Testis (tissue), 3 donors: ENCODE data around the gene TTC22. TPM values are rescaled to one million over a fixed set of nuclear protein-coding genes. Genes with fewer than 3 reads are reported as not detected.
A peak's percentile ranks its signal among the peaks of the same experiment; 100 is the strongest.

Source experiments
- DNase-seq: peaks from one replicate; pipeline ENCODE4 v3.0.0-alpha.2; 2019
- H3K27ac ChIP-seq, 2 donors: fragments of 200-600 bp; sonication (generic); one replicate each; pipeline ENCODE4 v1.5.1; 2019
- H3K27me3 ChIP-seq: fragments of 200-600 bp; sonication (generic); one replicate; pipeline ENCODE4 v1.5.1; 2019
- H3K36me3 ChIP-seq: fragments of 200-600 bp; sonication (generic); one replicate; pipeline ENCODE4 v1.5.1; 2017; ENCODE audit warnings: low read depth; ENCODE audit errors: missing control alignments
- H3K4me1 ChIP-seq: fragments of 200-600 bp; sonication (generic); one replicate; pipeline ENCODE4 v1.5.1; 2019
- H3K4me3 ChIP-seq, 2 donors: fragments of 200-600 bp; sonication (generic); one replicate each; pipeline ENCODE4 v1.5.1; 2017 to 2019
- H3K9me3 ChIP-seq: fragments of 200-600 bp; sonication (generic); one replicate; pipeline ENCODE4 v1.5.1; 2017
- CTCF ChIP-seq, 3 experiments: fragments of 450-650 bp in 2 of 3; fragments of 200-600 bp in 1 of 3; sonication (generic) in 1 of 3; IDR thresholded peaks; one replicate each; pipeline ENCODE4 v1.5.1; 2016 to 2019; ENCODE audit warnings: antibody characterized with exemption in 3 of 3, mild to moderate bottlenecking in 2 of 3, moderate library complexity in 1 of 3
- POLR2A ChIP-seq: fragments of 450-650 bp; IDR thresholded peaks from one replicate; pipeline ENCODE4 v1.6.1; 2017; ENCODE audit warnings: antibody characterized with exemption, mild to moderate bottlenecking, moderate library complexity
- WGBS, 2 donors: methylation state at CpG; one replicate each; pipeline ENCODE4 v1.1.5; 2018; 5-methylcytosine and 5-hydroxymethylcytosine counted together
- intact Hi-C: fragments of 100-400 bp; cut with DNase I; formaldehyde crosslinking; loops from one replicate; pipeline ENCODE4 v1.15.1; 2023; ENCODE audit warnings: low total_unique reads
- polyA plus RNA-seq: library from polyadenylated mRNA; stranded (reverse); fragments of 350-450 nt; fragmentation: Illumina TruSeq; extraction: RNeasy Lipid Tissue Mini Kit (QIAGEN cat#74804); gene quantifications from one replicate; pipeline ENCODE4 v1.2.3, GENCODE V29; 2014; ENCODE audit warnings: low read depth, low replicate concordance; ENCODE audit not compliant: insufficient read depth
- total RNA-seq, 2 donors: library from RNA; depleted of rRNA; stranded (reverse); fragments of >200 nt; gene quantifications; one replicate each; pipeline ENCODE4 v1.2.3, GENCODE V29; 2016

The TTC22 gene
- total and polyA plus RNA-seq, 3 donors from 2014 or later, result 0.94 to 2.4 (median 1.7) TPM

- TF ChIP-seq CTCF (IDR thresholded peaks at IDR 0.05) (no peak), POLR2A (no peak)
- DNase-seq, result no peak
- Histone ChIP-seq H3K36me3 (no peaks in the 10 kb centered on the region), H3K27me3 (no peaks in the 10 kb centered on the region), H3K9me3 (no peaks in the 10 kb centered on the region), H3K27ac (no peak overlapping the region), H3K4me1 (no peaks in the 10 kb centered on the region), H3K4me3 (no peak overlapping the region)
- 49 to 55% methylated on average over 7 of the region's 7 CpGs for WGBS, 2 donors
- intact Hi-C loops, result no loop called here
These were observed 8.3 kb downstream of the TTC22 start for GRCh38 chr1:54792686-54793282.

DNA sequence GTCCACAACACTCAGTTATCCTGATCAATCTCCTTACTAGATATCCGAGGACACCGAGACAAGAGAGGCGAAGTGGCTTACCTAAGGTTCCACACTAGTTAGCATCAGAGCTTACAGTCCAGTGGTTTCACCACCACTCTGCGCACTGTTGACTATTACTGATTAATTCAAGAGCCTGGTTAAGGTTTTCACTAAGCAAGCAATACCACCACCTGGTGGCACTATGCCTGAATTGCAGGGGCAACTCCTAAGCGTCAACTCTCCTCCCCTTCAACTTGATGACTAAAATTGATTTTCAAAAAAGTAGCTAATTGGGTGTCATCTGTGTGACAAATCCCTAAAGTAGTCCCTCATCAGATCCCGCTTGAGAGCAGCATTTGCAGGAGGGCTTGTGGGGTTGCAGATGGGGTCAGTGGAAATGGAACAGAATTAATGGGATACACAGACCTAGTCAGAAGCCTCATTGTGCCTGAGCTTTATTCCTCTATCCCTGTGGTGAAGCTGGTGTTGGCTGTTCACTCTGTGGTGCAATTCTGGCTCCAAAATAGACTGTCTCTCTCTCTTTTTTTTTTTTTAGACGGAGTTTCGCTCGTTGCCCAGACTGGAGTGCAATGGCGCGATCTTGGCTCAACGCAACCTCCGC, 9.1 kb downstream of the TTC22 start:
- no peaks in the 10 kb centered on the region for H3K9me3 ChIP-seq
- 93% methylated on average over 13 of the region's 13 CpGs for WGBS, 2 donors

DNA sequence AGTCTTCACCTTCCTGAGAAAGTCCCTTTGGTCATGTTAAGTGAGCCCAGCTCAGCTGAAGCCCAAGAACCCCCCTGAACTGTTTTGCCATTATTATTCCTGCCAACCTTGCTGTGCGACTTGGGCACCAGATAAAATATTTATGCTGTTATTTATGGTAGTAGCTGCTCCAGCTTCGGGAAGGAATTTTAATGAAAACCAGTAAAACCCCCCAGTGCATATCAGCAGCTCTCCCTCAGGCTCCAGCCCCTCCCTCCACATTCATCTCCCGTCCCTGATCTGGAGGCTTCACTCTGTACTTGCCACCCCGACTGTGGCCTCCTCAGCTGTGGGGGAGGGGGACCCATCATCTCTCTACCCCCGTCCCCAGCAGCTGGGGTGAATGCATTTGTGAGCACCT, 12.7 kb downstream of the TTC22 start:
- Histone ChIP-seq H3K36me3 (no peaks in the 10 kb centered on the region), H3K4me1 (peaks cover 6% of the 10 kb centered on the region), H3K27ac (no peak overlapping the region), H3K9me3 (no peaks in the 10 kb centered on the region), H3K4me3 (no peak overlapping the region), H3K27me3 (no peaks in the 10 kb centered on the region)
- no peak for DNase-seq
- no peak for TF ChIP-seq CTCF (IDR thresholded peaks at IDR 0.05)
- TF ChIP-seq POLR2A, result no peak
- intact Hi-C loops, result no loop called here
- WGBS, 2 donors, result 56 to 57% methylated on average over 5 of the region's 5 CpGs

More for the DNA sequence above, 9.1 kb downstream of the TTC22 start:
- intact Hi-C loops, result no loop called here
- Histone ChIP-seq H3K4me3 (no peak overlapping the region), H3K27ac (no peak overlapping the region), H3K4me1 (no peaks in the 10 kb centered on the region), H3K36me3 (no peaks in the 10 kb centered on the region), H3K27me3 (no peaks in the 10 kb centered on the region)
- peak; percentile 72 for DNase-seq
- no peak for TF ChIP-seq POLR2A
- TF ChIP-seq CTCF (IDR thresholded peaks at IDR 0.05), result peak; percentile 54 to 74 (median 60)

GRCh38 chr1:54787604-54788003, 13.5 kb downstream of the TTC22 start:
- H3K27ac ChIP-seq, result no peak overlapping the region
- no peaks in the 10 kb centered on the region for H3K9me3 ChIP-seq
- no peak overlapping the region for H3K4me3 ChIP-seq
- H3K27me3 ChIP-seq, result no peaks in the 10 kb centered on the region
- H3K36me3 ChIP-seq, result no peaks in the 10 kb centered on the region
- peaks cover 6% of the 10 kb centered on the region for H3K4me1 ChIP-seq
- TF ChIP-seq POLR2A (no peak), CTCF (IDR thresholded peaks at IDR 0.05) (no peak)
- intact Hi-C loops, result no loop called here
- no peak for DNase-seq
- 87 to 91% methylated on average over 10 to 11 of the region's 11 CpGs for WGBS, 2 donors

- WGBS, 2 donors, result 89 to 95% methylated on average over 8 of the region's 8 CpGs
- H3K27ac ChIP-seq, result no peak overlapping the region
- H3K27me3 ChIP-seq, result no peaks in the 10 kb centered on the region
- peaks cover 6% of the 10 kb centered on the region for H3K4me1 ChIP-seq
- no peaks in the 10 kb centered on the region for H3K36me3 ChIP-seq
- TF ChIP-seq CTCF (IDR thresholded peaks at IDR 0.05) (no peak), POLR2A (no peak)
- DNase-seq, result no peak
- H3K9me3 ChIP-seq, result no peaks in the 10 kb centered on the region
- intact Hi-C loops, result no loop called here
- no peak overlapping the region for H3K4me3 ChIP-seq
These were observed 14.3 kb downstream of the TTC22 start for GRCh38 chr1:54786778-54787177.
